HuH-7.5 (cell line): ENCODE data around the gene PLEKHG5.
"Not testable (repeated sequence)": the region's sequence is repeated elsewhere in the genome, so short reads cannot be mapped to it uniquely, and the experiment has no call there.

Experiments
- DNase-seq: peaks from one replicate; pipeline ENCODE4 v3.0.0; 2011; ENCODE audit warnings: low spot score

PLEKHG5 gene

DNA sequence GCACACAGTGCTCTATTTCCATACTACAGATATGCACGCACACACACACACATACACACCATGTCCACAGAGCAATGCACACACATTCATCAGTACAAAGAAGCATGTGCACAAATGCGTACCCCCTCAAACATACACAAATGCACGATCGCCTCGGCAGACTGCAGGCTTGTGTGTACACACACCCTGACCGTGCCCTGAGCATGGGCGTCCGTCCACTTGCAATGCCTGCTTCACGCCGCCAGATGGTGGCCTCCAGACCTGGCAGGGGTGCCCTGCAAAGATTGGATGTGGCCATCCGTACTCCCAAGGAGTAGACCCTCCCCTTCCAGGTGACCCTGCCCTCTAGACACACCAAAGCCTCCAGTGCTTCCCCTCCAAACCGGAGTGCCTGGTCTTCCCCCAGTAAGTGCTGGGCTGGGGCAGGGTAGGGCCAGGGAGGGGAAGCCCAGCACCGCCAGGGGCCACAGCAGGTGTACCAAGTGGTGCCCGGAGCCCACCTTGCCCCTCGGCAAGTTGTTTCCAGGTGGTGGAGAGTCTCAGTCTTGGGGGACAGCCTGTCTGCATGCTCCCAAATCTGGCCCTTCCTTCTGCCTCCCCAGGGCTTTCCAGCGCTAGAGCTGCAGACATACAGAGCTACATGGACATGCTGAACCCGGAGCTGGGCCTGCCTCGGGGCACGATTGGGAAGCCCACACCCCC lies 46.3 kb downstream of the PLEKHG5 start:
- no peak for DNase-seq

DNA sequence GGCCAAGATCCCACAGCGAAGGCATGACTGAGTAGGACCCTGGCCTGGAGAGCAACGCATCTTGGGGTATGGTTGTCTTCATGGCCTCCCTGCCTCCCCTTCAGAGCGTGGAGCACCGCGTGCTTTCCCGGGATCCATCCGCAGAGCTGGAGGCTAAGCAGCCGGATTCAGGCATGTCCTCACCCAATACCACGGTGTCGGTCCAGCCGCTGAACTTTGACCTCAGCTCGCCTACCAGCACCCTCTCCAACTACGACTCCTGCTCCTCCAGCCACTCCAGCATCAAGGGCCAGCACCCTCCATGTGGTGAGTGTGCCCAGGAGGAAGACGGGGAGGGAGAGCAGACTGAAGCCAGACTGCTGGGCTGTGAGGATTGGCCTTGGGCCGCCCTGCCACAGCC lies 47.1 kb downstream of the PLEKHG5 start:
- no peak for DNase-seq

DNA sequence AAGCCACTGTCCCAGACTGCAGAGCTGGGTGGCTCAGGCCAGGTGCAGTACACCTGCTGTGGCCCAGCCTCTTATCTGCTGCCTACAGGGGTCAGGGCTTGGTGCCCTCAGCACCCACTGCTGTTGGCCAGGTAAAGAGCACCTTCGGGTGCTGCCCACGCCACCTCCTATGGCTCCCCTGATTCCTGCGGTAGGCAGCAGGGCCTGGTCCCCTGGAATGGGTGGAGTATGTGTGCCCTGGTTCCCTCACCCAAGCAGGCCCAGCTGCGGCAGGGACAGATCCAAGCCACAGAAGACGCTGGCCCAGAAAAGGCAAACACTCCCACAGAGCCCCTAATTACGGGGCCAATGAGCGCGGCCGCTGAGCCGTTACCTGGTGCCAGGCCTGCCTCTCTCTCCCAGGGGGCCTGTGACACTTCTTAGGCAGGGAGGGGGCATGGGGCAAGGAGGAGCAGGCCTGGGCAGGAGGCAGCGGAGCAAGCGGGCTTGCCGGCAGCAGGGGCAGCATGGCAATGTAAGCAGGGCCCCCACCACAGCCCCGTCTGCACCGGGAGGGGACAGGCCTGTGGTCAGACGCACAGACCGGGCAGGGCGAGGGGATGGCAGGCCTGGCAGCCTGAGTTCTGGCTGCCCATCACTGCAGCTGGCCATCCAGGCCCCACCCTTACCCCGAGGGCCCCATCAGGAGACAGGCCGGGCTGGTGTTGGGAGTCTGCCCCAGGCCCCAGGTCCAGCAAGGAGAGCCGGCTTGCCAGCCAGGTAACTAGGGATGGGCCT lies 47.9 kb downstream of the PLEKHG5 start:
- no peak for DNase-seq

DNA sequence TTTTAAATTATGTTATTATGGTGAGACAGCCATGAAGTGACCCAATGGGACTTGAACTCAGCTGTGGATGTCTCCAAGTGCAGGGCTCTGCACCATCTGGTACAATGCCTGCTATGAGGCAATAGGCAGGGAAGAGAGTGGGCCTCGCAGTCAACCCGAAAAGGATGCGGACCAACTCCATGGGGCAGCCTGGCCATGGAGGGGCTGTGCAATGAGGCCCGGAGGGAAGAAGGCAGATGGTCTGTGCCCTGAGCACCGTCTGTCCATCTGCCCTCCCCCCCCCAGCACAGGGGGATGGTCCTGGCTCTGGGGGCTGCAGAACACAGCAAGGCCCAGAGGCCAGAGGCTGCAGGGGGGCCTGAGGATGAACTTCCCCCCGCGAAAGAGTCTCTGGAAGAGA lies 49.9 kb downstream of the PLEKHG5 start:
- DNase-seq = no peak

DNA sequence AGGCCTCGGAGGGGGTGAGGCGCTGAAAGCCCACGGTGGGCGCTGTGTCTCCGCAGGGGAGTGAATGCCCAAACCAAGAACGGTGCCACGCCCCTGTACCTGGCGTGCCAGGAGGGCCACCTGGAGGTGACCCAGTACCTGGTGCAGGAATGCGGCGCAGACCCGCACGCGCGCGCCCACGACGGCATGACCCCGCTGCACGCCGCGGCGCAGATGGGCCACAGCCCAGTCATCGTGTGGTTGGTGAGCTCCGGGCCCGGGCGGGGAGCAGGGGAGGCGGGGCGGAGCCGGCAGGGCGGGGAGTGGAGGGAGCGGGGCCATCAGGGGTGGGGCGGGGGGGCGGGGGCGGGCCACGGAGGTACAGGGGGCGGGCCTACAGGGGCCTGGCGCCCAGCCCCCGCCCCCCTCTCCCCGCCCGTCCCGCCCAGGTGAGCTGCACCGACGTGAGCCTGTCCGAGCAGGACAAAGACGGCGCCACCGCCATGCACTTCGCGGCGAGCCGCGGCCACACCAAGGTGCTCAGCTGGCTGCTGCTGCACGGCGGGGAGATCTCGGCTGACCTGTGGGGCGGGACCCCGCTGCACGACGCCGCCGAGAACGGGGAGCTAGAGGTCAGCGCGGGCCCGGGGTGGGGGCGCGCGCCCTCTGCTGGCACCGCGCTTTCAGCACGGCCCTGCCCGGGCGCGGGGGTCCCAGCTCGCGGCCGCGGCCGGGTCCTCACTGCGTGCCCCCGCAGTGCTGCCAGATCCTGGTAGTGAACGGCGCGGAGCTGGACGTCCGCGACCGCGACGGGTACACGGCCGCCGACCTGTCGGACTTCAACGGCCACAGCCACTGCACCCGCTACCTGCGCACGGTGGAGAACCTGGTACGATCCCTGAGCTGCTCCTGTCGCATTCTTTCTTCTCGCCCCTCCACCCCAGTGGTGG lies 51.0 kb downstream of the PLEKHG5 start:
- peak; percentile 69 for DNase-seq

DNA sequence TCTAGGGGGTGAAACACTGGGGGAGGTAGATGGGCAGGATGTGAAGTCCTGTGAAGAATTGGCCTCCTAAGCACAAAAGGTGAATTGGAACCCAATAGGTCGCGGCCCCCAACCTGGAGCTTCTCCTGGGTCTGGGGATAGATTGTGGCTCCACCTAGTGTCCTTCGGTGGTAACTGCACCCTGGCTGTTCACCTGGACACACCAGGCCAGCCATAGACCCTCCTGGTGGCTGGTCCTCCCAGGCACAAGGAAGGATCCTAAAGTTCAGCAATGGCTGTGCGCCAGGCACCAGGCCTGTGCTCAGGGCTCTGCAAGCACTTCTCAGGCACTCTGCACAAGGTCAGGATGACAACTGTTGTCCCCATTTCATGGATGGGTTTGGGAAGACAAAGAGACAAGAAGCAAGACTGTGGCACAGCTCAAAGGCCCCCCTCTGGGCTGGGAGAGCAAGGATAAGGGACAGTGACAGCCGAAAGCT lies 53.4 kb downstream of the PLEKHG5 start:
- DNase-seq = peak; percentile 91

DNA sequence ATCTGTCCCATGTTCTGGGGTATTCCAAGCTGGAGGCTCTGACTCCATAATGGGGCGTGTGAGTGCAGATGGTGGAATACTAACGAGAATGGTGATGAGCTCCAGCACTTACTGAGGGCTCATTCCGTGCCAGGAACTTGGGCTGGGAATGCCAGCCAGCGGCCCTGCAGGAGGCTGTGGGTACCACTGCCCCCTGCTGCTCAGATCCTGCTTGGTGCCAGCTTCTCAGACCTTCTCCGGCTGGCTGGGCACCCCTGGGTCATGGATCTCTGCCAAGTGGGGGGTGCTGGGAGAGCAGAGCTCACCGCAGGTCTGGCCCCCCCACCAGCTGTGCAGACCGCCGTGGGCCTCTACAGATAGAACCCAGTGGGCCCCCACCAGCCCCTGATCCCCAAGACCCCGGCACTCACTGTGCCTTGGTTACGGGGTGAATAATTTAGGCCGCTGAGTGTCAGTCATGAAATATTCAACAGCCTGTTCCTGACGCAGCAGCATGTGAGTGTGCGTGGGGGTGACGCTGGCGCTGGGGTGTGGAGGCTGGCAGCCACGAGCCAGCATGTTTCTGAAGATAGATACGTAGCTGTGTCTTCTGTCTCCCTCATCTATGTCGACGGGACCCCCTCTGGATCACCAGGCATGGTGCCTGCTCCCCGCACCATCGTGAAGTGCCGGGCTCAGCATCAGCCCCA lies 54.3 kb downstream of the PLEKHG5 start:
- DNase-seq = not testable (repeated sequence)

DNA sequence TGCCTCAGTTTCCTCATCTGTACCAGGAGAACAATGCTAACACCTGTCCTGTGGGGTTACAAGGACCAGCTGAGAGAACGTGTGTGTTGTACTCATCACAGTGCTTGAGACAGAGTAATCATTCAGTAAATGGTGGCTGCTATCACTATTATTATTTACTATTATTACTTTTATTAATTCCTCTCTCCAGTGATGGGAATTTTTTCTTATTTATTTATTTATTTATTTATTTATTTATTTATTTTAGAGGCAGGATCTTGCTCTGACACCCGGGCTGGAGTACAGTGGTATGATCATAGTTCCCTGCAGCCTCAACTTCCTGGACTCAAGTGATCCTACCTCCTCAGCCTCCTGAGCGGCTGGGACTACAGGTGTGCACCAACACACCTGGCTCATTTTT lies 55.2 kb downstream of the PLEKHG5 start:
- DNase-seq = not testable (repeated sequence)

DNA sequence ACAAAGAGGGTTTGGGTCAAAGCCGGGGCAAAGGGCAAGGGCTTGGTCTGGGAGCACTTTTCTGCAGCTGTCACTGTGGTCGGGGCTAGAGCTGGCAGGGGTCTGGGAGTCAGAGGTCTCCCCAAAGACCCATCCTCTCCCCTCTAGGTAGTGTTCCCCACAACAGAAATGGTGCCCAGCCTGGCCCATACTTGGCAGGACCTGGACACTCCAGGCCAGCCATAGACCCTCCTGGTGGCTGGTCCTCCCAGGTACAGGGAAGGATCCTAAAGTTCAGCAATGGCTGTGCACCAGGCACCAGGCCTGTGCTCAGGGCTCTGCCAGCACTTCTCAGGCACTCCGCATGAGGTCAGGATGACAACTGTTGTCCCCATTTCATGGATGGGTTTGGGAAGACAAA lies 55.9 kb downstream of the PLEKHG5 start:
- DNase-seq = no peak

DNA sequence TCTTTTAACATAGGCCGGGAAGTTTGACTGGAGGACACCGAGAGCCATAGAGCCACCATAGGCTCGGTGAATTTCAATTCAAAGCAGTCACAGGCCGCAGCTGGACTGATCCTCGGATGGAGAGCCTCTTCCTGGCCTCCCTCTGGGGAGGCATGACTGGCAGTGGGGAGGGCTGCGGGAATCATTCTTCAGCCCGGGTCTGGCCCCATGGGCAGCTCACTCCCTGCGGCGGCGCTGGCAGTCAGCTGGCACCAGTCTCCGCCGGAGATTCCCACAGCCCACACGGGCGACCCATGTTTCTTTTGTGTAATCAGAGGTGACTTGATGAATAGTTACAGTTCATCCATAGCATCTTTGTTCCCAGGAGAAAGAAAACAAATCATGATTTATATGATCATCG lies 56.3 kb downstream of the PLEKHG5 start:
- no peak for DNase-seq

DNA sequence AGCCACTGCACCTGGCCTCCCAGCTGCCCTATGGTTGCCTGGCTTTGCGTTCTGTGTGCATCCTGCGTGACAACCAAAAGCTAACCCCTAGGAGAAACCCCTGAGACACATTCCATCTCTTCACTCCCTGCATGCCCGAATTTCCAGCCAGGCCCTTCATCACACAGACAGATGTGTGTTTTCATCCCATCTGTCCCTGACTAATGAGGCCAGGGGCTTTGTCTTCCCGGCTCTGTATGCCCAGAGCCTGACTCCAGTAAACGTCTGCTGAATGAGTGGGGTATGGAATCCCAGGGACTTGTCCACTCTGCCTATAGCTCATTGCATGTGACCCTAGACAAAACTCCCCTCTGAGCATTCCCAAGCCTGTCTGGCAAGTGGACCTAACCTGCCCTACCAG lies 57.3 kb downstream of the PLEKHG5 start:
- no peak for DNase-seq

DNA sequence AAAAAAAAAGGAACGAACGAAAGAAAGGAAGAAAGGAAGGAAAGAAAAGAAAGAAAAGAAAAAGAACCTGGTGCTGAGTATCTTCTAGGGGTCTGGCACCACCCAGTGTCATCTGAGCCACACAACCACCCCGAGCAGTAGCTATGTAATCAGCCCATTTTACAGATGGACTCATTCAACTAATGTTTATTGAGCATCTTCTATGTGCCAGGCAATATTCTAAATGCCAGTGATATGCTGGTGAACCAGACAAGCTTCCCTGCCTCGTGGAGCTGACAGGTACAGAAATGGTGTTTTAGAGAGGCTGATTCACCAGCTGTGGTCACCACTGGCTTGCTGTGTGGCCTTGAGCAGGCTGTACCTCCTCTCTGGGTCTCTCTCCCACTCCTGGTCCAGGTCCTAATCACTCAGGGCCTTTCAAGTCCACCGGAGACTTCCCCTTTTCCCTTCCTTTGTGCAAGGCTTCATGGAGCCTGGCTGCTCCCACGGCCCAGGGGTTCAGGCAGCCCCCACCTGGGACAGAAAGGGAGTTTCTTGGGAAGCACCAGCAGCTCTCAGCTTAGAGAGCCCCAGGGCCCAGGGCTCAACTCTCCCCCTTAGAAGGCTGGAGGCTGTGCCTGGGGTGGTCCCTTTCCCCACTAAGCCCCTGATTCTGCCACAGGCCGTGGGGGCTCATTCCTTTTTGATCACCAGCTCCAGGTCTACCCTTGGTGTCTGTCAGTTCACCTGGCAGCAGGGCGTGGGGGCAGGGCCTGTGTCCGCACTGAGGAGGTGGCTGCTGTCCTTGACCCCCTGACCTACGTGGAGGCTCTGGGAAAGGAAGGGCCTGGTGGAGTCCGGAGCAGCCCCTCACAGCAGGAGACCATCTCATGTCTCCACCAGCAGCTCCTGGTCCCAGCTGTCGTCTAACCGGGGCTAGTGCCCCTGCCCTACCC lies 59.6 kb downstream of the PLEKHG5 start:
- DNase-seq = not testable (repeated sequence)

DNA sequence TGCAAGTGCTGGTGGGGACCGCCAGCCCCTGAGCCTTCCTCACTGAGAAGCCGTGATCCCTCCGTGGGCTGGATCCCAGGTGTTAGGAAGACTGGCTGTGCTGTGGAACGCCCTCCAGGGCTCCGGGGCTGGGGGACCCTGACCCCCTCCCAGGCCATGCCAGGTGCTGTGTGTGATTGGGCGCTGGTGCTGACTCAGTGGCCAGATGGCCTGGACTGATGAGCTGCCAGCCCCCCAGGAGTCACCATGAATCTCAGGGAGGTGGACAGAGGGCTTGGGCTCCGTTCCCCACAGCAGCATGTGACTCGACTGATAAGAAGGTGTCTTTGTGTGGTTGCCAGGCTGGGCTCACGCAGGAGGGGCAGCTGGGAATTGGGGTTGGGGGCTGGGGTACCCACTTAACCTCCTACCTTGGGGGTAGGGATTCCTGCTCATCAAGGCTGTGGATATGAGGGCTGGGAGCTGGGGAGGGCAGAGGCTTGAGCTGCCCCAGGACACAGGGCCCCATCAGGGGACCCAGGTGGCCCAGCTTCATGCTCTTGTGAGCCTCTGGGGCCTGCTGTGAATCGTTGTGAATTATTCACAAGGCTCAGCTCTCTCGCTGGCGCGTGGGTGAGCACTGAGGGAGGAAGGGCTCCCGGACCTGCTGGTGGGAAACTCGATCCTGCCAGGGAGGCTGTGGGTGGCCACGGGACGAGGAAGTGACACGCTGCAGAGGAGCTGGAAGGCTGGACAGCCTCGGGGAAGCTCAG lies 61.6 kb downstream of the PLEKHG5 start:
- DNase-seq = not testable (repeated sequence)

DNA sequence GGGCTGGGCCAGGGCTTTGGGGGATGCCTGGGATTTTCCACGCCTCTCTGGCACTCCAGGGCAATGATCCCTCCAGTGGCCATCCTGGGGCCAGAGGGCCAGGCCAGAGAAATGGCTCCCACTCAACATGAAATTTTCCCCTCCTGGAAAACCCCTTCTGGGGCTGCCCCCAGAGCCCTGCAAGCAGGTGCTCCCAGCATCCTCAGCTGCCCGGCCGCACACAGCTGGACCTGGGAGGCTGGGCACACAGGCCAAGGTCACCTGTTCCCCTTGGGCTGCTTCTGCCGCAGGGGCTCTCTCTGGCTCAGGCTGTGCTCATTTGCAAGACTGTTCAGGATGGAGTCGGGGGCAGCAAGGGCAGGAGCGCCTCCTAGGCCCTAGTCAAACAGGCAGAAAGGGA lies 63.0 kb downstream of the PLEKHG5 start:
- DNase-seq = not testable (repeated sequence)

DNA sequence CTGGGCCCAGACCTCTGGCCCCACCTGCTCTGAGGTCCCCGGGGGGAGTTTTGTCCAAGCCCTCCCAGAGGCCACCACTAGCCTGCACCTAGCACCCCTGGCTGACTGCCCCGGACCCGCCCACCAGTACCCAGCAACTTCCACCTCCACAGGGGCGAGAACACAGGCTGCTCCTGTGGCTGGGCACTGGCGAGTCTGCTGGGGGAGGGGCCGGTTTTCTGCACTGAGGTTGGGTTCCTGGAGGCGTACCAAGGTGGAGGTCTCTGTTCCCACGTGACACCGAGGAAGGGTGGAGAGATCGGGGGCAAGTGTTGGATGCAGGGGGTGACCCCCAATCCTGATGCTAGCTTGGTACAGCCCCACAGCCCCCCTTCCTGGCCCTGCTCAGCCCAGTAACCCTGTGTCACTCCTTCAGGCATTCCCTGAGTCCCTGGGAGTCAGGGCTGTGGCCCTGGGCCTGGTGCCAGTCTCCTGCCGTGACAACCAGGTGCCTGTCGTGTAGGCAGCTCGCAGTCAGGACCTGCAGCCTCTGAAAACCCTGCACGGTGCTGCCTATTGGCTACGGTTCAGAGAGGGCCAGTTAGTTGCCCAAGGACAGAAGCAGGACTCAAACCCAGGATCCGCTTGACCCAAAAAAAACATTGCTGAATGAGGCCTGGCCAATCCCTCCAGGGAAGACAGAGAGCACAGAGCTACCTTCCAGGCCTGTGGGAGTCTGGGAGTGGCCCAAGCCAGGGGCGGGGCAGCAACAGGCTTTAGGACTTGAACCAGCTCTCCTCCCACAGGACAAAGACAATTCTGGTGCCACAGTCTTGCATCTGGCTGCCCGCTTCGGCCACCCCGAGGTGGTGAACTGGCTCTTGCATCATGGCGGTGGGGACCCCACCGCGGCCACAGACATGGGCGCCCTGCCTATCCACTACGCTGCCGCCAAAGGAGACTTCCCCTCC lies 63.8 kb downstream of the PLEKHG5 start:
- no peak for DNase-seq

DNA sequence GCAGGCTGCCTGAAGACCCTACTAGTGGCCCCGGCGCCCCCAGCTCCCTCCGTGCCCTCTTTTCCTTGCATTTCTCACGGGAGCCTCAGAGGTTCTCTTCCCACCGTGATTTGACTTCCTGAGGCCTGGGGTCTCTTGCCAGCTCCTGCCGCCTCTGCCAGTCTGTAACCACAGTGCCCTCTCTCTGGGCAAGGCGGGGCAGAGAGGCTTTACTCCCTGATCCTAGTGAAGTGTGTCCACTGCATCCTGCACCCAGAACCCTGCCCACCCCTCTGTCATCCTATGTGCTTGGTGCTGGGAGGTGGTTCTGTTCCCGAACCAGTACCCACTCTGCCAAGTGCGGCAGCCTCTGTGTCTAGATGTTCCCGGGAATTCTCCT lies 64.5 kb downstream of the PLEKHG5 start:
- DNase-seq = no peak

DNA sequence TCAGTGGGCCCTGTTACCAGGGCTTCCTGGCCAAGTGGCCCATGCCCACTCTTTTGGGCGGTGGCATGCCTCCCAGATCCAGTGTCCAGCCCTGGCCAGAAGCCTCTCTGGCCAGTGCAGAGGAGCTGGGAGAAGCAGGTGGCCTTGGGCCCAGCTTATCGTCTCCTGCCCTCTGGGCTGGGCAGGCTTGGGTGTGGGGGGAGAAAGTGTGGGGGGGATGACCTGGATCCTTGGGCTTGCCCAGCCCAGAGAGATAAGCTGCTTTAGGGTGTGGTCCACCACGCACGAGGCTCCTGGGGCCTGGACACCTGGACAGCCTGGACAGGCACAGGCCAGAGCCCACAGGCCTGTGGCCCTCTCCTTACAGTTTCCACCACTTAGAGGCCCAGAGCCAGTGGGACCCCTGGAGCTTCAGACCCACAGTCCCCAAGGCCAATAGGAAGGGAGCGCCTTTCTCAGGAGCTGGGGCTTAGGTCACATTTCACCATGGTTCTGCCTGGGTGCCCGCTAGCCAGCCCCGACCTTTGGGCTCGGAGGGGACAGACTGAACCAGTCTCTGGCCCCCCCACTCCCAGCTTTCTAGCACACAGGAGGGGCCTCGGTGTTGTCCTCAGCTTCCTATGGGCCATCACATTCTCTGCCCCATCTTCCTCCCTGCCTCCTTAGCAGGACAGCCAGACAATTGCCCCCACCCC lies 65.0 kb downstream of the PLEKHG5 start:
- DNase-seq = no peak

DNA sequence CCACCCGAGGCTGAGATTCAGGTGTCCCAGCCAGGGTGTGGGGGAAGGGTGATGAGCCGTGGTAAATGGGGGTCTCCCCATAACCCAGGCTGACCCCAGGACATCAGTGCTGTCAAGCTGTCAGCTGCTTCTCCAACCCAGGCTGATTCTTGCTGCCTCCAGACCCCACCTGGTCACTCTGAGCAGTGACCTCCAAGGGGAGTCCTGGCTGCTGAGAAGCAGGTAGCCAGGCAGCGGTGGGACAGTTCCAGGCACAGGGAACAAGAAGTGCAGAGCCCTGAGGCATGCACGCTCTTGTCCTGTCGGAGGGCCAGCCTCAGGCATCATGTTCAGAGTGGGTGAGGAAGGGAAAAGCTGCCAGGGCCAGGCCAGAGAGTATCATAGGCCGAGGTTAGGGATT lies 65.8 kb downstream of the PLEKHG5 start:
- no peak for DNase-seq
